Neural cell (in vitro differentiated cells): ENCODE results near the gene PREX1. TPM values are rescaled to one million over a fixed set of nuclear protein-coding genes. Genes with fewer than 3 reads are reported as not detected.

ENCODE experiments used
- H2AFZ ChIP-seq: fragments of 200-600, 300-800 bp; sonication (generic), shearing (Covaris generic); 2 replicates; pipeline ENCODE4 v1.6.0; 2014; ENCODE audit warnings: low read depth, mild to moderate bottlenecking, antibody characterized with exemption, low read length, moderate library complexity
- H3F3A ChIP-seq: fragments of 200-600 bp; shearing (Covaris generic); 2 replicates; pipeline ENCODE4 v1.6.1; 2016; ENCODE audit warnings: mild to moderate bottlenecking, moderate library complexity, mixed read lengths, antibody characterized with exemption, low read length; ENCODE audit not compliant: insufficient read depth, poor library complexity, severe bottlenecking
- H3K27ac ChIP-seq: fragments of 200-600, 300-800 bp; sonication (generic), shearing (Covaris generic); 2 replicates; pipeline ENCODE4 v1.5.1; 2014; ENCODE audit warnings: mild to moderate bottlenecking, low read length, moderate library complexity
- H3K27me3 ChIP-seq: fragments of 300-800, 200-600 bp; sonication (generic), shearing (Covaris generic); 2 replicates; pipeline ENCODE4 v1.6.0; 2014; ENCODE audit warnings: mild to moderate bottlenecking, low read depth, low read length, moderate library complexity; ENCODE audit not compliant: insufficient read depth
- H3K36me3 ChIP-seq: fragments of 300-800, 200-600 bp; sonication (generic), shearing (Covaris generic); 2 replicates; pipeline ENCODE4 v1.5.1; 2014; ENCODE audit warnings: mild to moderate bottlenecking, antibody characterized with exemption, low read length, moderate library complexity; ENCODE audit not compliant: insufficient read depth
- H3K4me2 ChIP-seq: fragments of 300-800, 200-600 bp; sonication (generic), shearing (Covaris generic); 2 replicates; pipeline ENCODE4 v1.6.0; 2014; ENCODE audit warnings: mild to moderate bottlenecking, low read length
- H3K4me3 ChIP-seq: fragments of 300-800, 200-600 bp; sonication (generic), shearing (Covaris generic); 2 replicates; pipeline ENCODE4 v1.5.1; 2014; ENCODE audit warnings: mild to moderate bottlenecking, low read length, moderate library complexity
- H3K79me2 ChIP-seq: fragments of 200-600 bp; shearing (Covaris generic); replicated peaks from 2 replicates; pipeline ENCODE4 v1.6.0; 2014; ENCODE audit warnings: mild to moderate bottlenecking, low read length, moderate library complexity; ENCODE audit not compliant: insufficient read depth
- H3K9ac ChIP-seq: fragments of 300-800, 200-600 bp; sonication (generic), shearing (Covaris generic); 2 replicates; pipeline ENCODE4 v1.6.1; 2016; ENCODE audit warnings: mild to moderate bottlenecking, low read length, mixed read lengths
- H3K9me2 ChIP-seq: fragments of 200-600 bp; shearing (Covaris generic); 2 replicates; pipeline ENCODE4 v1.6.1; 2016; ENCODE audit warnings: mild to moderate bottlenecking, low read length, mixed read lengths; ENCODE audit not compliant: insufficient read depth
- H3K9me3 ChIP-seq: fragments of 200-600, 300-800 bp; sonication (generic), shearing (Covaris generic); 2 replicates; pipeline ENCODE4 v1.6.1; 2016; ENCODE audit warnings: mild to moderate bottlenecking, mixed run types, low read length, moderate library complexity, mixed read lengths
- H4K20me1 ChIP-seq: fragments of 200-600 bp; shearing (Covaris generic); 2 replicates; pipeline ENCODE4 v1.6.1; 2016; ENCODE audit warnings: mild to moderate bottlenecking, mixed run types; ENCODE audit not compliant: insufficient read depth
- EP300 ChIP-seq: fragments of 450-650 bp; conservative IDR thresholded peaks from 2 replicates; pipeline ENCODE4 v1.6.1; 2014; ENCODE audit warnings: antibody characterized with exemption, mild to moderate bottlenecking, moderate library complexity; ENCODE audit not compliant: poor library complexity, severe bottlenecking
- EZH2 ChIP-seq: fragments of 200-600, 300-800 bp; shearing (Covaris generic), sonication (generic); IDR thresholded peaks from 2 replicates; pipeline ENCODE4 v1.6.1; 2014; ENCODE audit warnings: antibody characterized with exemption, low read length, borderline replicate concordance, mild to moderate bottlenecking; ENCODE audit not compliant: insufficient read depth, poor library complexity, severe bottlenecking
- MXI1 ChIP-seq: fragments of 450-650 bp; conservative IDR thresholded peaks from 2 replicates; pipeline ENCODE4 v1.6.1; 2014; ENCODE audit warnings: antibody characterized with exemption, mild to moderate bottlenecking; ENCODE audit not compliant: poor library complexity, severe bottlenecking
- POLR2AphosphoS5 ChIP-seq: IDR thresholded peaks from 2 replicates; pipeline ENCODE4 v1.6.1; 2012
- RAD21 ChIP-seq: fragments of 450-650 bp; conservative IDR thresholded peaks from 2 replicates; pipeline ENCODE4 v1.6.1; 2014; ENCODE audit warnings: antibody characterized with exemption, mild to moderate bottlenecking, moderate library complexity
- REST ChIP-seq: IDR thresholded peaks from 2 replicates; pipeline ENCODE4 v1.6.1; 2012; ENCODE audit warnings: borderline replicate concordance
- SMC3 ChIP-seq: fragments of 450-650 bp; conservative IDR thresholded peaks from 2 replicates; pipeline ENCODE4 v1.6.1; 2014; ENCODE audit warnings: antibody characterized with exemption, mild to moderate bottlenecking, moderate library complexity; ENCODE audit not compliant: poor library complexity
- TAF1 ChIP-seq: IDR thresholded peaks from 2 replicates; pipeline ENCODE4 v1.6.1; 2012; ENCODE audit warnings: low read depth
- polyA plus RNA-seq: library from polyadenylated mRNA; depleted of rRNA; stranded (reverse); fragments of >200 nt; gene quantifications from 2 replicates; pipeline ENCODE4 v1.2.3, GENCODE V29; 2014
- TF ChIP-seq, protein P1 (sequence below): fragments of 450-650 bp; IDR thresholded peaks from 2 replicates; pipeline ENCODE4 v1.5.1; 2014; ENCODE audit warnings: antibody characterized with exemption, mild to moderate bottlenecking, moderate library complexity; ENCODE audit not compliant: poor library complexity, severe bottlenecking

PREX1 gene
- polyA plus RNA-seq, 1 donor from 2014 or later = 0.06 TPM

DNA sequence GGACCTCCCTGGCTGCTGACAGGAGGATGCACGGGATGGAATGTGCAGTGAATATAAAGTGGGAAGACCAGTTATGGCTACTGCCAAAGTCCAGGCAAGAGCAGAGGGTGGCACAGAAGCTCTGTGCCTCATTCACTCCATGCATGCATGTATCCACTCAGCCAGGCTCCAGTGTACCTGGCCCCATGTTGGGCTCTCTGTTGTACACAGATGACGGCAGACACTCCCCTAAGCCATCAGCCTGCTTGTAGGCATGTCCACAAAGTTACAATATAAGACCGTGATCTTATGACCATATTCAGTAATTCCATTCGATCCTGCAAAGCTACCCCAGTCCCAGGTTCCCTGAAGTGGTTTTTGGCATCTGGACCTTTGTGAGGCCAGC is 116.8 kb downstream of the PREX1 start:
- Histone ChIP-seq H3K4me2 (no peak overlapping the region), H3K4me3 (no peak overlapping the region), H3K36me3 (no peaks in the 10 kb centered on the region), H4K20me1 (no peaks in the 10 kb centered on the region), H3F3A (no peaks in the 10 kb centered on the region), H3K9me3 (no peaks in the 10 kb centered on the region), H3K27me3 (no peaks in the 10 kb centered on the region), H3K9ac (no peak overlapping the region), H3K9me2 (no peaks in the 10 kb centered on the region), H2AFZ (no peak overlapping the region), H3K27ac (no peak overlapping the region), H3K79me2 (no peaks in the 10 kb centered on the region)
- TF ChIP-seq EZH2 (no peak), POLR2AphosphoS5 (no peak), SMC3 (no peak), MXI1 (no peak)

DNA sequence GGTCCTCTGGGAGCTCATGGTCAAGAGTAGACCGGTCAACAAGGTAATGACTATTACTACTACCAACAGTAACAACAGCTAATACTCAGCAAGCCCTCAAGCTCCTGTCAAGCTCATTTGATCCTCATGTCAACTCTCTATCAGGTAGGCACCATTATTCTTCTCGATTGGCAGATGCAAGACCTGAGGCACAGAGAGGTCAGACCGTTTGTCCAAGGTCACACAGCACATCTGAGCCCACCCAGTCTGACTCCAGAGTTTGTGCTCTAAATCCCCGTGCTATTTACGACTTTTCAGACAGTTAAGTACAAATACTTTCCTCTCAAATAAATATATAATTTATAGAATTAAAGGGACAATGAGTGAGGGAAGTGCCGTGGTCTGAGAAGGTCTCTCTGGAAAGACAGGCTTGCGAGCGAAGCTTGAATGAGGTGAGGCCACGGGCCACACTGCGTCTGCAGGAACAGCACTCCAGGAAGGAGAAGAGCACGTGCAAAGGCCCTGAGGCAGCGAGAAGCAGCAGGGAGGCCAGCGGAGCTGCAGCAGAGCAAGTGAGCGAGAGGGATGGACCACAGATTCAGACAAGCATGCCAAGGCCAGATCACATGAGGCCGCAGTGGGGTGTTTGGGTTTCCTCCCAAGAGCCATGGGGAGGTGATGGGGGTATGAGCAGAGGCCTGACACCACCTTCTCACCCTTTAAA is 117.3 kb downstream of the PREX1 start:
- H3K4me2 ChIP-seq = no peak overlapping the region
- no peak overlapping the region for H3K27ac ChIP-seq

More for the DNA sequence above, 117.3 kb downstream of the PREX1 start:
- Histone ChIP-seq H3K36me3 (no peaks in the 10 kb centered on the region), H3F3A (no peaks in the 10 kb centered on the region), H3K9ac (no peak overlapping the region), H2AFZ (no peak overlapping the region), H3K4me3 (no peak overlapping the region), H3K79me2 (no peaks in the 10 kb centered on the region), H4K20me1 (no peaks in the 10 kb centered on the region), H3K27me3 (no peaks in the 10 kb centered on the region), H3K9me2 (no peaks in the 10 kb centered on the region), H3K9me3 (no peaks in the 10 kb centered on the region)
- no peak for TF ChIP-seq RAD21
- no peak for TF ChIP-seq EP300
- no peak for TF ChIP-seq TAF1
- no peak for TF ChIP-seq REST
- TF ChIP-seq EZH2 = no peak
- no peak for TF ChIP-seq MXI1
- TF ChIP-seq, protein P1, sequence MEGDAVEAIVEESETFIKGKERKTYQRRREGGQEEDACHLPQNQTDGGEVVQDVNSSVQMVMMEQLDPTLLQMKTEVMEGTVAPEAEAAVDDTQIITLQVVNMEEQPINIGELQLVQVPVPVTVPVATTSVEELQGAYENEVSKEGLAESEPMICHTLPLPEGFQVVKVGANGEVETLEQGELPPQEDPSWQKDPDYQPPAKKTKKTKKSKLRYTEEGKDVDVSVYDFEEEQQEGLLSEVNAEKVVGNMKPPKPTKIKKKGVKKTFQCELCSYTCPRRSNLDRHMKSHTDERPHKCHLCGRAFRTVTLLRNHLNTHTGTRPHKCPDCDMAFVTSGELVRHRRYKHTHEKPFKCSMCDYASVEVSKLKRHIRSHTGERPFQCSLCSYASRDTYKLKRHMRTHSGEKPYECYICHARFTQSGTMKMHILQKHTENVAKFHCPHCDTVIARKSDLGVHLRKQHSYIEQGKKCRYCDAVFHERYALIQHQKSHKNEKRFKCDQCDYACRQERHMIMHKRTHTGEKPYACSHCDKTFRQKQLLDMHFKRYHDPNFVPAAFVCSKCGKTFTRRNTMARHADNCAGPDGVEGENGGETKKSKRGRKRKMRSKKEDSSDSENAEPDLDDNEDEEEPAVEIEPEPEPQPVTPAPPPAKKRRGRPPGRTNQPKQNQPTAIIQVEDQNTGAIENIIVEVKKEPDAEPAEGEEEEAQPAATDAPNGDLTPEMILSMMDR = no peak
- TF ChIP-seq SMC3 = no peak
- no peak for TF ChIP-seq POLR2AphosphoS5
